Ecto neural progenitor cell (in vitro differentiated cells): ENCODE results near the gene DHRS11.

Experiments used
- DNase-seq: peaks from one replicate; pipeline ENCODE4 v3.0.0-alpha.2; 2018; ENCODE audit warnings: low spot score

DHRS11 gene

GRCh38 chr17:36614081-36614480, 22.4 kb downstream of the DHRS11 start:
- no peak for DNase-seq

- no peak for DNase-seq
Observed at GRCh38 chr17:36614933-36615332, 23.3 kb downstream of the DHRS11 start.

- no peak for DNase-seq
Observed at GRCh38 chr17:36616061-36617029, 24.7 kb downstream of the DHRS11 start.

- no peak for DNase-seq
Observed at GRCh38 chr17:36617773-36618172, 26.1 kb downstream of the DHRS11 start.

- DNase-seq = no peak
Observed at GRCh38 chr17:36623281-36623680, 31.6 kb downstream of the DHRS11 start.

- no peak for DNase-seq
Observed at GRCh38 chr17:36625188-36625587, 33.5 kb downstream of the DHRS11 start.

GRCh38 chr17:36627101-36627500, 35.4 kb downstream of the DHRS11 start:
- peak; percentile 73 for DNase-seq

GRCh38 chr17:36628576-36628975, 36.9 kb downstream of the DHRS11 start:
- no peak for DNase-seq

- peak; percentile 94 for DNase-seq
Observed at GRCh38 chr17:36629252-36629847, 37.7 kb downstream of the DHRS11 start.

GRCh38 chr17:36629970-36630502, 38.4 kb downstream of the DHRS11 start:
- no peak for DNase-seq

- no peak for DNase-seq
Observed at GRCh38 chr17:36631022-36631421, 39.3 kb downstream of the DHRS11 start.

GRCh38 chr17:36632916-36633771, 41.5 kb downstream of the DHRS11 start:
- no peak for DNase-seq

- no peak for DNase-seq
Observed at GRCh38 chr17:36640346-36640745, 48.7 kb downstream of the DHRS11 start.

- DNase-seq = no peak
Observed at GRCh38 chr17:36640836-36641235, 49.2 kb downstream of the DHRS11 start.

- peak; percentile 69 for DNase-seq
Observed at GRCh38 chr17:36641331-36641876, 49.7 kb downstream of the DHRS11 start.

GRCh38 chr17:36641877-36642845, 50.5 kb downstream of the DHRS11 start:
- peak; percentile 79 for DNase-seq

GRCh38 chr17:36643086-36643685, 51.5 kb downstream of the DHRS11 start:
- DNase-seq = no peak

GRCh38 chr17:36645422-36645821, 53.7 kb downstream of the DHRS11 start:
- no peak for DNase-seq

- DNase-seq = no peak
Observed at GRCh38 chr17:36647636-36648035, 56.0 kb downstream of the DHRS11 start.

- DNase-seq = no peak
Observed at GRCh38 chr17:36650096-36650775, 58.6 kb downstream of the DHRS11 start.
